OCI-LY3 (cell line): ENCODE data around the gene FAM227B.
"Not testable (repeated sequence)": the region's sequence is repeated elsewhere in the genome, so short reads cannot be mapped to it uniquely, and the experiment has no call there.

Experiments used
- H2AFZ ChIP-seq: fragments of 200-600, 300-600 bp; shearing (Covaris generic); 2 replicates; pipeline ENCODE4 v1.6.0; 2014; ENCODE audit warnings: antibody characterized with exemption, low read depth, low read length
- H3K27ac ChIP-seq: fragments of 200-600, 300-600 bp; sonication (generic); 2 replicates; pipeline ENCODE4 v1.5.1; 2014; ENCODE audit warnings: mild to moderate bottlenecking, low read length, moderate library complexity, mixed read lengths
- H3K27me3 ChIP-seq: fragments of 200-600, 300-600 bp; sonication (generic); 2 replicates; pipeline ENCODE4 v1.6.1; 2014; ENCODE audit warnings: low read depth, low read length, mixed read lengths
- H3K36me3 ChIP-seq: fragments of 200-600, 300-600 bp; sonication (generic); replicated peaks from 2 replicates; pipeline ENCODE3; 2014; ENCODE audit warnings: low read depth, low read length, mixed read lengths
- H3K4me1 ChIP-seq: fragments of 300-600, 200-600 bp; sonication (generic); 2 replicates; pipeline ENCODE4 v1.6.1; 2014; ENCODE audit warnings: low read length, mixed read lengths
- H3K4me2 ChIP-seq: fragments of 200-600, 300-600 bp; sonication (generic); 2 replicates; pipeline ENCODE4 v1.6.1; 2014; ENCODE audit warnings: low read length, mixed read lengths
- H3K4me3 ChIP-seq: fragments of 300-600, 200-600 bp; sonication (generic); 2 replicates; pipeline ENCODE4 v1.5.1; 2014; ENCODE audit warnings: antibody characterized with exemption, mild to moderate bottlenecking, low read length, moderate library complexity
- H3K79me2 ChIP-seq: fragments of 300-600, 200-600 bp; shearing (Covaris generic); 2 replicates; pipeline ENCODE4 v1.6.1; 2014; ENCODE audit warnings: mild to moderate bottlenecking, low read length, mixed read lengths
- H3K9ac ChIP-seq: fragments of 300-600, 200-600 bp; shearing (Covaris generic); 2 replicates; pipeline ENCODE4 v1.6.0; 2014; ENCODE audit warnings: mild to moderate bottlenecking, low read length, moderate library complexity
- H3K9me3 ChIP-seq: fragments of 200-600, 300-600 bp; shearing (Covaris generic); 2 replicates; pipeline ENCODE4 v1.6.1; 2014; ENCODE audit warnings: low read length, mixed read lengths; ENCODE audit not compliant: insufficient read depth
- H4K20me1 ChIP-seq: fragments of 200-600, 300-600 bp; sonication (generic); 2 replicates; pipeline ENCODE4 v1.6.1; 2016; ENCODE audit warnings: low read length, mixed read lengths; ENCODE audit not compliant: insufficient read depth
- EZH2phosphoT487 ChIP-seq: fragments of 200-600 bp; shearing (Covaris generic); IDR thresholded peaks from 2 replicates; pipeline ENCODE4 v1.6.1; 2018; ENCODE audit warnings: antibody characterized with exemption, mixed run types, low read depth
- TF ChIP-seq, protein P1 (sequence below): fragments of 200-600, 300-600 bp; sonication (generic); IDR thresholded peaks from 2 replicates; pipeline ENCODE4 v1.5.1; 2014; ENCODE audit warnings: antibody characterized with exemption, low read length, low read depth

FAM227B gene

DNA sequence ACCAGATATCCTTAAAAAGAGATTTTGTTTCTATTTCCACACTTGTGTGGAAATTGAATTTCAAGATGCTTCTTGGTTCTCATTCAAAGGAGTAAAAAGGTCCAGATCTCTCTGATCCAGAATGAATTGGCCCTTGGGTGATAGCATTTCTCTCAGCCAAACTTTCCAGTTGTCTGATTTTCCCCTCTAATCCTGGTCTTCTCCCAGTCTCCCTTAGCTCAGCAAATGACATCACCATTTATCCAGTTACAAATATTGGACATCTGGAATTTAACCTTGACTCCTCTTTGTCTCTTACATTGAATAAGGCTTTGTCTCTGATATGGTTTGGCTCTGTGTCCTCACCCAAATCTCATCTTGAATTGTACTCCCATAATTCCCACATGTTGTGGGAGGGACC, 207.8 kb downstream of the FAM227B start:
- H4K20me1 ChIP-seq: no peaks in the 10 kb centered on the region
- H3K27ac ChIP-seq: no peak overlapping the region
- no peak overlapping the region for H3K4me3 ChIP-seq
- TF ChIP-seq, protein P1, sequence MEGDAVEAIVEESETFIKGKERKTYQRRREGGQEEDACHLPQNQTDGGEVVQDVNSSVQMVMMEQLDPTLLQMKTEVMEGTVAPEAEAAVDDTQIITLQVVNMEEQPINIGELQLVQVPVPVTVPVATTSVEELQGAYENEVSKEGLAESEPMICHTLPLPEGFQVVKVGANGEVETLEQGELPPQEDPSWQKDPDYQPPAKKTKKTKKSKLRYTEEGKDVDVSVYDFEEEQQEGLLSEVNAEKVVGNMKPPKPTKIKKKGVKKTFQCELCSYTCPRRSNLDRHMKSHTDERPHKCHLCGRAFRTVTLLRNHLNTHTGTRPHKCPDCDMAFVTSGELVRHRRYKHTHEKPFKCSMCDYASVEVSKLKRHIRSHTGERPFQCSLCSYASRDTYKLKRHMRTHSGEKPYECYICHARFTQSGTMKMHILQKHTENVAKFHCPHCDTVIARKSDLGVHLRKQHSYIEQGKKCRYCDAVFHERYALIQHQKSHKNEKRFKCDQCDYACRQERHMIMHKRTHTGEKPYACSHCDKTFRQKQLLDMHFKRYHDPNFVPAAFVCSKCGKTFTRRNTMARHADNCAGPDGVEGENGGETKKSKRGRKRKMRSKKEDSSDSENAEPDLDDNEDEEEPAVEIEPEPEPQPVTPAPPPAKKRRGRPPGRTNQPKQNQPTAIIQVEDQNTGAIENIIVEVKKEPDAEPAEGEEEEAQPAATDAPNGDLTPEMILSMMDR: no peak
- no peak for TF ChIP-seq EZH2phosphoT487
- peaks cover 4% of the 10 kb centered on the region; the same call in 1 of the 2 replicates for H3K4me1 ChIP-seq
- H3K36me3 ChIP-seq: no peaks in the 10 kb centered on the region
- peaks cover 4% of the 10 kb centered on the region; the same call in 1 of the 2 replicates for H3K27me3 ChIP-seq
- H3K9ac ChIP-seq: no peak overlapping the region
- no peaks in the 10 kb centered on the region for H3K9me3 ChIP-seq
- no peaks in the 10 kb centered on the region for H3K79me2 ChIP-seq
- H3K4me2 ChIP-seq: no peak overlapping the region
- H2AFZ ChIP-seq: no peak overlapping the region

DNA sequence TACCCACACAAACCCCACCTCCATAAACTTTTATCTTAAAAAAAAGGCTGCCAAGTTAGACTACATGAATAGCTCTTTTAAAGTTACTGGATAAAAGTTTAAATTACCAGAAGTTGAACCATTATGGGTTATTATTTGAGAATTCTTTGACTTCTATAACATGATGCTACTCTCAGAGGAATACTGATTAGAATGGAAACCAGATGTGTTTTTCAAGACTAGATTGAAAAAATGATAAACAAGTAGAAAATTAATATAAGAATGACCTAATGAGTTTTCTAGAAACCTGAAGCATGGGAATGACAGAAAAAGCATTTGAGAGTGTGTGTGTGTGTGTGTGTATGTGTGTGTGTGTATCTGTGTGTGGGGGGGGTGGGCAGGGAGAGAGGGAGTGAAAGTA, 210.0 kb downstream of the FAM227B start:
- H3K4me3 ChIP-seq: no peak overlapping the region
- TF ChIP-seq, protein P1: no peak
- no peak for TF ChIP-seq EZH2phosphoT487

DNA sequence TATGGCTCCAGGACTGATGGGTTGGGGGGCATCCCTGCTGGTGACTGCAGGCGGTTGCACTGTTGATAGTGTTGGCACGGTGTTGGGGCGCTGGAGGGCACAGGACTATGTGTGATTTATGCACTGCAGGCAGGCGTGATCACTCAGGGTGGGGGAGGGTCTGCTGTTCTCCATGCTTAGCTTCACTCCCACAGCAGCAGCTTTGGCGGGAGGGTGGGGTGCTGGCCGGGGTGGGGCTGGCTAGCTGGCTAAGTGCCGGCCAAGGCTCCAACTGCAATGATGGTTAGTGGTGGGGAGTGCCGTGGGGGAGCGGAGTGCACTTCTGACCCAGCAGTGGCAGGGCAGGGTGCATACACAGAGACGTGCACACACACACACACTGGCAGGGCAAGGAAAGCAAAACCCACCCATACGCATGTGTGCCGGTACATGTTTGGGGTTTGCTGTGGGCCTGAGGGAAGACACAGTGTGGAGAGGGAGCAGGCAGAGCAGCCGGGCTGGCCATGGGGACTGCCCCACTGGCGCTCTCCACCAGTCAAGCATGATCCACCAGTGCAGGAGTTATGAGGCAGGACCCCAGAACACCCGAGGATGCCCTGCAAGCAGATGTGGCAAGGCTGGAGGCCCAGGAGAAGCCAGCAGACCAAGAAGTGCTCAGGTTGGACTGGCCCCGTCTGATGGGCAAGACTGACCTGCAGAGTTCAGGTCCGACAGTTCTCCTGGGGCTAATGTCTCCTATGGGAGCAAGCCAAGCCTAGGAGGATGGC, 214.1 kb downstream of the FAM227B start:
- H2AFZ ChIP-seq: no peak overlapping the region
- no peak overlapping the region for H3K27ac ChIP-seq
- no peaks in the 10 kb centered on the region for H3K9me3 ChIP-seq
- H4K20me1 ChIP-seq: no peaks in the 10 kb centered on the region
- H3K4me1 ChIP-seq: peaks cover 4% of the 10 kb centered on the region; the same call in 1 of the 2 replicates
- H3K4me2 ChIP-seq: no peak overlapping the region
- no peak overlapping the region for H3K4me3 ChIP-seq
- H3K36me3 ChIP-seq: no peaks in the 10 kb centered on the region
- no peak overlapping the region for H3K9ac ChIP-seq
- no peaks in the 10 kb centered on the region for H3K79me2 ChIP-seq
- TF ChIP-seq, protein P1: no peak
- no peak for TF ChIP-seq EZH2phosphoT487
- H3K27me3 ChIP-seq: peaks cover 4% of the 10 kb centered on the region; the same call in 1 of the 2 replicates

More for the DNA sequence above, 210.0 kb downstream of the FAM227B start:
- Histone ChIP-seq H3K4me2 (no peak overlapping the region), H3K9me3 (no peaks in the 10 kb centered on the region), H3K4me1 (peaks cover 4% of the 10 kb centered on the region; the same call in 1 of the 2 replicates), H3K79me2 (no peaks in the 10 kb centered on the region), H3K27me3 (peaks cover 4% of the 10 kb centered on the region; the same call in 1 of the 2 replicates), H3K27ac (no peak overlapping the region), H3K9ac (no peak overlapping the region), H2AFZ (no peak overlapping the region), H4K20me1 (no peaks in the 10 kb centered on the region), H3K36me3 (no peaks in the 10 kb centered on the region)

DNA sequence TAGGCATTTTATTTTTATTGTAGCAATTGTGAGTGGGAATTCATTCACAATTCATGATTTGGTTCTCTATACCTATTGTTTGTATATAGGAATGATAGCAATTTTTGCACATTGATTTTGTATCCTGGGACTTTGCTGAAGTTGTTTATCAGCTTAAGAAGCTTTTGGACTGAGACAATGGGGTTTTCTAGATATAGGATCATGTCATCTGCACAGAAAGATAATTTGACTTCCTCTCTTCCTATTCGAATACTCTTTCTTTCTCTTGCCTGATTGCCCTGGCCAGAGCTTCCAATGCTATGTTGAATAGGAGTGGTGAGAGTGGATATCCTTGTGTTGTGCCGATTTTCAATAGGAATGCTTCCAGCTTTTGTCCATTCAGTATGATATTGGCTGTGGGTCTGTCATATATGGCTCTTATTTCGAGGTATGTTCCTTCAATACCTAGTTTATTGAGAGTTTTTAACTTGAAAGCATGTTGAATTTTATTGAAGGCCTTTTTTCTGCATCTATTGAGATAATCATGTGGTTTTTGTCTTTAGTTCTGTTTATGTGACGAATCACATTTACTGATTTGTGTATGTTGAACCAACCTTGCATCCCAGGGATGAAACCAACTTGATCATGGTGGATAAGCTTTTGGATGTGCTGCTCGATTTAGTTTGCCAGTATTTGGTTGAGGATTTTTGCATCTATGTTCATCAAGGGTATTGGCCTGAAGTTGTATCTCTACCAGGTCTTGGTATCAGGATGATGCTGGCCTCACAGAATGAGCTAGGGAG, 217.9 kb downstream of the FAM227B start:
- not testable (repeated sequence) for H3K4me2 ChIP-seq, H3K4me1 ChIP-seq, H3K79me2 ChIP-seq, H3K27me3 ChIP-seq, H3K4me3 ChIP-seq, H4K20me1 ChIP-seq, H3K9me3 ChIP-seq, H3K9ac ChIP-seq, H2AFZ ChIP-seq, H3K36me3 ChIP-seq, H3K27ac ChIP-seq
